ENCODE data around the gene FBXO31.

FBXO31 gene

DNA sequence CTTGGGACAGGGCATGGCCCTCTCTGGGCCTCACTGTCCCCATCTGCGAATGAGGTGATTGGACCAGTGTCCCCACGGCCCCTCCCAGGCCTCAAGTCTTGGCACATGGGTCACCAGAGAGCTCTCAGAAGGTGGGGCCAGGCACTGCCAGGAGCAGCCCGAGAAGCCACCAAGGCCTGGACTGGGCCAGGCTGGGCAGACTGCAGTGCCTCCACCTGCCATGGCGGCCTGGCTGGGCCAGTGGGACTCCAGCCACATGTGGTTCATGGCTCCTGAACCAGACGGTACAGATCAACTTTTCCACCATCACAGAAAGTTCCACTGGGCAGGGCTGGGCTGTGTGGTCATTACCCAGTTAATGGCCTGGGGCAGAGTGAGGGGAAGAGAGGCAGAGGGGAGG is 86.2 kb downstream of the FBXO31 start:
- no peak overlapping the region for H3K4me3 ChIP-seq (ENCODE audit: low read depth, low read length)
- TF ChIP-seq, protein P1, sequence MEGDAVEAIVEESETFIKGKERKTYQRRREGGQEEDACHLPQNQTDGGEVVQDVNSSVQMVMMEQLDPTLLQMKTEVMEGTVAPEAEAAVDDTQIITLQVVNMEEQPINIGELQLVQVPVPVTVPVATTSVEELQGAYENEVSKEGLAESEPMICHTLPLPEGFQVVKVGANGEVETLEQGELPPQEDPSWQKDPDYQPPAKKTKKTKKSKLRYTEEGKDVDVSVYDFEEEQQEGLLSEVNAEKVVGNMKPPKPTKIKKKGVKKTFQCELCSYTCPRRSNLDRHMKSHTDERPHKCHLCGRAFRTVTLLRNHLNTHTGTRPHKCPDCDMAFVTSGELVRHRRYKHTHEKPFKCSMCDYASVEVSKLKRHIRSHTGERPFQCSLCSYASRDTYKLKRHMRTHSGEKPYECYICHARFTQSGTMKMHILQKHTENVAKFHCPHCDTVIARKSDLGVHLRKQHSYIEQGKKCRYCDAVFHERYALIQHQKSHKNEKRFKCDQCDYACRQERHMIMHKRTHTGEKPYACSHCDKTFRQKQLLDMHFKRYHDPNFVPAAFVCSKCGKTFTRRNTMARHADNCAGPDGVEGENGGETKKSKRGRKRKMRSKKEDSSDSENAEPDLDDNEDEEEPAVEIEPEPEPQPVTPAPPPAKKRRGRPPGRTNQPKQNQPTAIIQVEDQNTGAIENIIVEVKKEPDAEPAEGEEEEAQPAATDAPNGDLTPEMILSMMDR (IDR thresholded peaks at IDR 0.05; ENCODE audit: low read depth, low read length, missing control alignments): no peak
- no peak for DNase-seq (ENCODE audit: low read depth)

DNA sequence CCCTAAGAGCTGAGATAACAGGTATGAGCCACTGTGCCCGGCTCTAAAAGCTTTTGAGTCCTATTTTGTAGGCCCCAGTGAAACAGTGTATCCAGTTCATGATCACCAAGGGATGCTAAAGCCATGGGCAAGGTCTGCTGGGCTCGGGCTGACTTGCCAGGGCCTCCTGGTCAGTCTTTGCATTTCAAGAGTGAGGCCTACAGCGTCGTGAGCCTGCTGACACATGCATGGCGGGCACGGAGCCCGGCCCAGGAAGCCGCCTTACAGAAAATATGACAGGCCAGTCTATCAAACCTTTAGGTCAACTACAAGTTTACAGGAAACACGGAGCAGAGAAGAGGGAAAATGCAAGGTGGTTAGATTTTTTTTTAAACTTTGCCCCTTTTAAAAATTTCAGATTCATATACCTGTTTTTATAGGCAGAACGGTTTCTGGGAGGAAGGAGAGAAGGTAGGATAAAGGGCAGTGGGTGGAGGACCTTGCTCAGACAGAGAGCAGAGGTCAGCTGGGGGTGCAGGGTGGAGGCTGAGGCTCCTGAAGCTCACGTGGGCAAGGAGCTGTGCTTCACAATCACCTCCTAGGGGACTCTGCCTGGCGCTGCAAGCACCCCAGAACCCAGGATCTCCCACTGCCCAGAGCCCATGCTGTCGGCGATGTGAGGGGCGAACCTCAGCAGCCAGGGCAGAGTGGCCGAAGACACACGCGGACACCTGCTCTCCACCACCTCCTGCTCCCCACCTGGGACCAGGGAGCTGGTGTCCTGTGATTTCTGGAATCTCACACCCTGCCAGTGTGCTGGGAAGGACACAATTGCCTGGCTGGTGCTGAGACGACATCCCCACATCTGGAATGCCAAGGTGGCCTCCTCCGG is 87.7 kb downstream of the FBXO31 start:
- H3K4me3 ChIP-seq (ENCODE audit: low read depth, low read length): no peak overlapping the region
- DNase-seq (ENCODE audit: low read depth): no peak
- TF ChIP-seq, protein P1 (IDR thresholded peaks at IDR 0.05; ENCODE audit: low read depth, low read length, missing control alignments): no peak

DNA sequence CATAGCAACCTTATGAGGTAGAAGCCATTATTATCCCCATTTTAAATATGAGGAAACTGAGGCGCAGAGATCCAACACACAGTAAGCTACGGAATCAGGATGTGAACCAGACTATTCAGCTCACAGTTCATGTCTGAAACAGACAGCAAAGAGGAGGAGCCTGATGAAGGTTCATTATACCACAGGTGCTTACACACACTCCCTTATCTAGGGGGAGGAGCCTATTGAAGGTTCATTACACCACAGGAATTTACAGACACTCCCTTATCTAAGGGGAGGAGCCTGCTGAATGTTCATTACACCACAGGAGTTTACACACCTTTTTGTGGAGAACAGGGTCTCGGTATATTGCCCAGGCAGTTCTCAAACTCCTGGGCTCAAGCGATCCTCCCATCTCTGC is 88.3 kb downstream of the FBXO31 start:
- H3K4me3 ChIP-seq (ENCODE audit: low read depth, low read length): no peak overlapping the region
- TF ChIP-seq, protein P1 (IDR thresholded peaks at IDR 0.05; ENCODE audit: low read depth, low read length, missing control alignments): no peak
- no peak for DNase-seq (ENCODE audit: low read depth)

DNA sequence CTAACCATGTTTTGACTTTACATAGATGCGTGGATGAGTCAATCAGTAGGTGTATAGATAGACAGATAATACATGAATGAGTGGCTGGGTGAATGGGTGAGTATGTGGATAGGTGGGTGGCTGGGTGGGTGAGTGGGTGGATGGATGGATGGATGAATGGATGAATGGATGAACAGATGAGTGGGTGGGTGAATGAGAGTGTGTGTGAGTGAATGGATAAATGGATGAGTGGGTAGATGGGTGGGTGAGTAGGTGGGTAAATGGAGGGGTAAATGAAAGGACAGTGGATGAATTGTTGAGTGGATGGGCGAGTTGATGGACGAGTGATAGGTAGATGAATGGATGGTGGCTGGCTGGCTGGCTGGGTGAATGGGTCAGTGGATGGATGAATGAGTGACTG is 89.6 kb downstream of the FBXO31 start:
- TF ChIP-seq, protein P1 (IDR thresholded peaks at IDR 0.05; ENCODE audit: low read depth, low read length, missing control alignments): no peak
- H3K4me3 ChIP-seq (ENCODE audit: low read depth, low read length): no peak overlapping the region
- no peak for DNase-seq (ENCODE audit: low read depth)

DNA sequence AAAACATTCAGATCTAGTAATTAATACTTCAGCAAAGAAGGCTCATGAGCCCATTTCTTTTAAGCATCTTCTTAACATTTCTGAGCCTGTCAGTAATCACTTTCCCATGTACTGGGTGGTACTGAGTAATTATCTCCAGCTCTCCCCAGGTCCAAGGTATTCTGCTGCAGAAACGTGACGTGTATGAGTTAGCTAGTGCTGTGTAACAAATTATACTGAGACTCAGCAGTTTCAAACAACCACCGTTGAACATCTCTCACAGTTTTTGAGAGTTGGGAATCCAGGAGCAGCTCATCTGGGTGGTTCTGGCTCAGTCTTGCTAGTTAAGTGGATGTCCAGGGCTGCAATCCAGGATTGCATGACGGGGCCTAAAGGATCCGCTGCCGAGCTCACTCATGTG is 91.6 kb downstream of the FBXO31 start:
- no peak for DNase-seq (ENCODE audit: low read depth)
- TF ChIP-seq, protein P1 (IDR thresholded peaks at IDR 0.05; ENCODE audit: low read depth, low read length, missing control alignments): no peak
- H3K4me3 ChIP-seq (ENCODE audit: low read depth, low read length): no peak overlapping the region

DNA sequence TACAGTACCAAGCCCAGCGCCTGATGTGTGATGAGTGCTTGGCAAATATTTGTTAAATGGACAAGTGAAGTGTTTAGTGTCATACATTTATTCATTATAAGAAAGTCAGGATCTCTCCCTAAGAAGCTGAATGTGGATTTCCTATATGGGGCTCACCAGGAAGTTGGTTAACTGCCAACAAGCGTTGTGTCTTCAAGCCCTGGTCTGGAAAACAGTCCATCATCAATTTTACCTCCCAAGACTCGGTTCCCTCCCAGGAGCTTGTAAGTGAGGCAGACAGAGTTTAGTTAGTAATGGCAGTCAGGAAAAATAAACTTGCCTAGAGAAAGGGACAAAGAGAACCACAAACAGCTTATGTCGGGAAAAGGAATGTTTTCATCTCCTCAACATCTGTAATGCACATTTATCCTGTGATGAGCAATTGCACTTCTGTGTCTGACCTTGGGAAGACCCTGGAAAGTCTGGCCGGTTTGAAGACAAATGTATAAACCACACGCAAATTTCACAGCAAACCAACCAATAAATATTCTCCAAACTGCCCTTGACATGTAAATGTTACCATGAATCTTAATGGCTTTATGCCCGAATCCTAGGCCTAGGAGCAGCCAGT is 94.7 kb downstream of the FBXO31 start:
- TF ChIP-seq, protein P1 (IDR thresholded peaks at IDR 0.05; ENCODE audit: low read depth, low read length, missing control alignments): no peak
- no peak overlapping the region for H3K4me3 ChIP-seq (ENCODE audit: low read depth, low read length)
- DNase-seq (ENCODE audit: low read depth): no peak

Measured in GM12864 (cell line).